Measurements from ENCODE around the gene USP6NL.

DNA sequence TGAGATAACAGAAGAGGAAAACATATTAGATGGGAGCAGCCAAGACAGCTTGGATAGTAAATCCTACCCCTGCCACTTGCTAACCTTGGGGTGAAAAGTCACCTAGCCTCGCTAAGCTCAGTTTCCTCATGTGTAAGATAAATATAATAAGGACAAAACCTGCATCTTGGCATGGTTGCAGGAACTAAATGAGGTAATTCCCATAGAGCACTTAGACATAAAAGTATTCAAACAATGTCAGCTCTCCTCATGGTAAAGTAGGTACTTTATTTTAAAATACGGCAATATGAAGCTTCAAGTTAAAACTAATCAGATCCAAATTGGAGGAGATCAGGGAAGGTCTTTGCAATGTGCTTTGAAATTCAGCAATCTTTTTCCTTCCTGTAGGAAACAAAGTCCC, 113.1 kb downstream of the USP6NL start:
- TF ChIP-seq, protein P1, sequence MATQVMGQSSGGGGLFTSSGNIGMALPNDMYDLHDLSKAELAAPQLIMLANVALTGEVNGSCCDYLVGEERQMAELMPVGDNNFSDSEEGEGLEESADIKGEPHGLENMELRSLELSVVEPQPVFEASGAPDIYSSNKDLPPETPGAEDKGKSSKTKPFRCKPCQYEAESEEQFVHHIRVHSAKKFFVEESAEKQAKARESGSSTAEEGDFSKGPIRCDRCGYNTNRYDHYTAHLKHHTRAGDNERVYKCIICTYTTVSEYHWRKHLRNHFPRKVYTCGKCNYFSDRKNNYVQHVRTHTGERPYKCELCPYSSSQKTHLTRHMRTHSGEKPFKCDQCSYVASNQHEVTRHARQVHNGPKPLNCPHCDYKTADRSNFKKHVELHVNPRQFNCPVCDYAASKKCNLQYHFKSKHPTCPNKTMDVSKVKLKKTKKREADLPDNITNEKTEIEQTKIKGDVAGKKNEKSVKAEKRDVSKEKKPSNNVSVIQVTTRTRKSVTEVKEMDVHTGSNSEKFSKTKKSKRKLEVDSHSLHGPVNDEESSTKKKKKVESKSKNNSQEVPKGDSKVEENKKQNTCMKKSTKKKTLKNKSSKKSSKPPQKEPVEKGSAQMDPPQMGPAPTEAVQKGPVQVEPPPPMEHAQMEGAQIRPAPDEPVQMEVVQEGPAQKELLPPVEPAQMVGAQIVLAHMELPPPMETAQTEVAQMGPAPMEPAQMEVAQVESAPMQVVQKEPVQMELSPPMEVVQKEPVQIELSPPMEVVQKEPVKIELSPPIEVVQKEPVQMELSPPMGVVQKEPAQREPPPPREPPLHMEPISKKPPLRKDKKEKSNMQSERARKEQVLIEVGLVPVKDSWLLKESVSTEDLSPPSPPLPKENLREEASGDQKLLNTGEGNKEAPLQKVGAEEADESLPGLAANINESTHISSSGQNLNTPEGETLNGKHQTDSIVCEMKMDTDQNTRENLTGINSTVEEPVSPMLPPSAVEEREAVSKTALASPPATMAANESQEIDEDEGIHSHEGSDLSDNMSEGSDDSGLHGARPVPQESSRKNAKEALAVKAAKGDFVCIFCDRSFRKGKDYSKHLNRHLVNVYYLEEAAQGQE (IDR thresholded peaks at IDR 0.05; ENCODE audit: insufficient read depth in 1 of 2, low read depth in 2 of 2, low read length in 2 of 2): no peak
- TF ChIP-seq POLR2AphosphoS5 (IDR thresholded peaks at IDR 0.05; ENCODE audit: low read depth, low read length): no peak
- no peak for TF ChIP-seq SIN3A (IDR thresholded peaks at IDR 0.05; ENCODE audit: borderline replicate concordance, insufficient read depth, low read length)
- no peak for TF ChIP-seq FOXP2 (optimal IDR thresholded peaks at IDR 0.05; ENCODE audit: borderline replicate concordance, extremely low read depth, extremely low read length, insufficient read depth)

Measured in PFSK-1 (cell line).